Astrocyte (in vitro differentiated cells and primary cell): ENCODE measurements around the gene CHST11. TPM values are rescaled to one million over a fixed set of nuclear protein-coding genes. Genes with fewer than 3 reads are reported as not detected.

Source experiments
- DNase-seq: peaks from one replicate; pipeline ENCODE4 v3.0.0-alpha.2; 2010; ENCODE audit warnings: low read depth
- FAIRE-seq: peaks from 2 replicates; lab custom pipeline; 2011; peaks lifted over from hg19 to GRCh38; lab: Jason Lieb, UNC
- H2AFZ ChIP-seq: 2 replicates; pipeline ENCODE4 v1.6.0; 2012; ENCODE audit warnings: low read depth, low read length, inconsistent platforms
- H3K27ac ChIP-seq: 2 replicates; pipeline ENCODE4 v1.5.1; 2011; ENCODE audit warnings: low read depth, low read length, inconsistent platforms
- H3K27me3 ChIP-seq: 2 replicates; pipeline ENCODE4 v1.6.0; 2011; ENCODE audit warnings: low read length, inconsistent platforms; ENCODE audit not compliant: insufficient read depth
- H3K36me3 ChIP-seq: 2 replicates; pipeline ENCODE4 v1.5.1; 2011; ENCODE audit warnings: low read length, inconsistent platforms; ENCODE audit not compliant: insufficient read depth
- H3K4me1 ChIP-seq: 2 replicates; pipeline ENCODE4 v1.5.1; 2011; ENCODE audit warnings: low read length, inconsistent platforms; ENCODE audit not compliant: insufficient read depth
- H3K4me2 ChIP-seq: 2 replicates; pipeline ENCODE4 v1.6.0; 2012; ENCODE audit warnings: low read length, inconsistent platforms
- H3K4me3 ChIP-seq: 2 replicates; pipeline ENCODE4 v1.5.1; 2011; ENCODE audit warnings: low read depth, mild to moderate bottlenecking, low read length, inconsistent platforms; ENCODE audit not compliant: insufficient read depth
- H3K79me2 ChIP-seq: 2 replicates; pipeline ENCODE4 v1.6.0; 2012; ENCODE audit warnings: mild to moderate bottlenecking, low read length, inconsistent platforms; ENCODE audit not compliant: insufficient read depth
- H3K9ac ChIP-seq: 2 replicates; pipeline ENCODE4 v1.6.0; 2012; ENCODE audit warnings: mild to moderate bottlenecking, low read length, inconsistent platforms
- H3K9me3 ChIP-seq: 2 replicates; pipeline ENCODE4 v1.5.1; 2012; ENCODE audit warnings: low read depth, mild to moderate bottlenecking, low read length, inconsistent platforms; ENCODE audit not compliant: insufficient read depth
- H4K20me1 ChIP-seq: 2 replicates; pipeline ENCODE4 v1.6.0; 2012; ENCODE audit warnings: low read length, inconsistent platforms; ENCODE audit not compliant: insufficient read depth
- H3K27ac Mint-ChIP-seq: one replicate; pipeline ENCODE4 v1.8.0; 2021; ENCODE audit warnings: mild to moderate bottlenecking, mixed read lengths; ENCODE audit not compliant: unreplicated experiment
- H3K27me3 Mint-ChIP-seq: one replicate; pipeline ENCODE4 v1.8.0; 2021; ENCODE audit warnings: low read depth, mixed read lengths; ENCODE audit not compliant: unreplicated experiment
- H3K36me3 Mint-ChIP-seq: one replicate; pipeline ENCODE4 v1.8.0; 2021; ENCODE audit warnings: low read depth, mixed read lengths; ENCODE audit not compliant: unreplicated experiment
- H3K4me1 Mint-ChIP-seq: one replicate; pipeline ENCODE4 v1.8.0; 2021; ENCODE audit warnings: low read depth, mixed read lengths; ENCODE audit not compliant: unreplicated experiment
- H3K4me3 Mint-ChIP-seq: one replicate; pipeline ENCODE4 v1.8.0; 2021; ENCODE audit warnings: mild to moderate bottlenecking, moderate library complexity, mixed read lengths; ENCODE audit not compliant: unreplicated experiment
- H3K9me3 Mint-ChIP-seq: one replicate; pipeline ENCODE4 v1.8.0; 2021; ENCODE audit warnings: mild to moderate bottlenecking, mixed read lengths; ENCODE audit not compliant: unreplicated experiment
- EZH2 ChIP-seq: IDR thresholded peaks from 2 replicates; pipeline ENCODE4 v1.6.1; 2012; ENCODE audit warnings: mild to moderate bottlenecking, low read length, inconsistent platforms; ENCODE audit not compliant: insufficient read depth
- total RNA-seq: library from RNA; stranded (reverse); gene quantifications from 2 replicates; pipeline ENCODE4 v1.2.1, GENCODE V29; 2021
- TF ChIP-seq, protein P1 (sequence below): IDR thresholded peaks from 2 replicates; pipeline ENCODE4 v1.5.1; 2011; ENCODE audit warnings: low read depth, mild to moderate bottlenecking, inconsistent platforms, low read length, moderate library complexity; ENCODE audit not compliant: insufficient read depth

Gene CHST11
- total RNA-seq, 1 donor from 2014 or later = 30.2 TPM

GRCh38 chr12:104486943-104487819 is 30.4 kb downstream of the CHST11 start:
- Histone ChIP-seq H3K9ac (no peak overlapping the region), H4K20me1 (peaks cover 43% of the 10 kb centered on the region), H3K4me2 (no peak overlapping the region), H3K4me1 (no peaks in the 10 kb centered on the region), H3K9me3 (no peaks in the 10 kb centered on the region), H3K36me3 (no peaks in the 10 kb centered on the region), H3K79me2 (peaks cover 59% of the 10 kb centered on the region), H3K27ac (no peak overlapping the region), H3K27me3 (no peaks in the 10 kb centered on the region), H3K4me3 (no peak overlapping the region), H2AFZ (no peak overlapping the region)
- DNase-seq (no peak), FAIRE-seq (no peak)
- no peak overlapping the region for H3K27ac Mint-ChIP-seq
- no peak overlapping the region for H3K4me3 Mint-ChIP-seq
- H3K27me3 Mint-ChIP-seq = no peaks in the 10 kb centered on the region
- peaks cover 17% of the 10 kb centered on the region for H3K4me1 Mint-ChIP-seq
- H3K36me3 Mint-ChIP-seq = peaks cover 17% of the 10 kb centered on the region
- H3K9me3 Mint-ChIP-seq = peaks cover 2% of the 10 kb centered on the region
- TF ChIP-seq, protein P1, sequence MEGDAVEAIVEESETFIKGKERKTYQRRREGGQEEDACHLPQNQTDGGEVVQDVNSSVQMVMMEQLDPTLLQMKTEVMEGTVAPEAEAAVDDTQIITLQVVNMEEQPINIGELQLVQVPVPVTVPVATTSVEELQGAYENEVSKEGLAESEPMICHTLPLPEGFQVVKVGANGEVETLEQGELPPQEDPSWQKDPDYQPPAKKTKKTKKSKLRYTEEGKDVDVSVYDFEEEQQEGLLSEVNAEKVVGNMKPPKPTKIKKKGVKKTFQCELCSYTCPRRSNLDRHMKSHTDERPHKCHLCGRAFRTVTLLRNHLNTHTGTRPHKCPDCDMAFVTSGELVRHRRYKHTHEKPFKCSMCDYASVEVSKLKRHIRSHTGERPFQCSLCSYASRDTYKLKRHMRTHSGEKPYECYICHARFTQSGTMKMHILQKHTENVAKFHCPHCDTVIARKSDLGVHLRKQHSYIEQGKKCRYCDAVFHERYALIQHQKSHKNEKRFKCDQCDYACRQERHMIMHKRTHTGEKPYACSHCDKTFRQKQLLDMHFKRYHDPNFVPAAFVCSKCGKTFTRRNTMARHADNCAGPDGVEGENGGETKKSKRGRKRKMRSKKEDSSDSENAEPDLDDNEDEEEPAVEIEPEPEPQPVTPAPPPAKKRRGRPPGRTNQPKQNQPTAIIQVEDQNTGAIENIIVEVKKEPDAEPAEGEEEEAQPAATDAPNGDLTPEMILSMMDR = no peak
- no peak for TF ChIP-seq EZH2

DNA sequence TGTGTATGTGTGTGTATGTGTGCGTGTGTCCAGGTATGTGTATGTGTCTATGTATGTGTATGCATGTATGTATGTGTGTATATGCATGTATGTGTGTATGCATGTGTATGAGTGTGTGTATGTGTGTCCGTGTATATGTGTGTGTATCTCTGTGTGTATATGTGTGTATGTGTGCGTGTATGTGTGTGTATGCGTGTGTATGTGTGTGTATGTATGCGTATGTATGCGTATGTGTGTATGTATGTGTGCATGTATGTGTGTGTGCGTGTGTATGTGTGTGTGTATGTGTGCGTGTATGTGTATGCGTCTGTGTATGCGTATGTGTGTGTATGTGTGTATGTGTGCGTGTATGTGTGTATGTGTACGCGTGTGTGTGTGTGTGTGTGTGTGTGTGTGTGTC is 31.6 kb downstream of the CHST11 start:
- no peaks in the 10 kb centered on the region for H3K36me3 ChIP-seq
- H3K4me3 Mint-ChIP-seq = no peak overlapping the region
- peaks cover 17% of the 10 kb centered on the region for H3K4me1 Mint-ChIP-seq
- H2AFZ ChIP-seq = no peak overlapping the region
- no peak overlapping the region for H3K27ac Mint-ChIP-seq
- no peak for FAIRE-seq
- no peak overlapping the region for H3K4me2 ChIP-seq
- H3K4me3 ChIP-seq = no peak overlapping the region
- no peak overlapping the region for H3K27ac ChIP-seq
- H3K9me3 ChIP-seq = no peaks in the 10 kb centered on the region
- peaks cover 14% of the 10 kb centered on the region for H3K36me3 Mint-ChIP-seq
- no peaks in the 10 kb centered on the region for H3K27me3 Mint-ChIP-seq
- peaks cover 57% of the 10 kb centered on the region for H3K79me2 ChIP-seq
- no peak overlapping the region for H3K9ac ChIP-seq
- peaks cover 48% of the 10 kb centered on the region for H4K20me1 ChIP-seq
- TF ChIP-seq EZH2 = no peak
- TF ChIP-seq, protein P1 = no peak
- DNase-seq = no peak
- H3K27me3 ChIP-seq = no peaks in the 10 kb centered on the region
- H3K9me3 Mint-ChIP-seq = peaks cover 2% of the 10 kb centered on the region
- no peaks in the 10 kb centered on the region for H3K4me1 ChIP-seq

- Histone ChIP-seq H4K20me1 (peaks cover 50% of the 10 kb centered on the region), H3K27ac (no peak overlapping the region), H3K27me3 (no peaks in the 10 kb centered on the region), H3K9me3 (no peaks in the 10 kb centered on the region), H3K4me2 (no peak overlapping the region), H2AFZ (no peak overlapping the region), H3K4me1 (peaks cover 11% of the 10 kb centered on the region), H3K36me3 (no peaks in the 10 kb centered on the region), H3K4me3 (no peak overlapping the region), H3K9ac (no peak overlapping the region), H3K79me2 (peaks cover 56% of the 10 kb centered on the region)
- Mint-ChIP-seq H3K36me3 (peaks cover 11% of the 10 kb centered on the region), H3K27ac (no peak overlapping the region), H3K4me3 (no peak overlapping the region), H3K4me1 (peaks cover 21% of the 10 kb centered on the region), H3K27me3 (no peaks in the 10 kb centered on the region), H3K9me3 (peaks cover 2% of the 10 kb centered on the region)
- no peak for TF ChIP-seq EZH2
- TF ChIP-seq, protein P1 = no peak
- no peak for DNase-seq
- FAIRE-seq = no peak
These were observed 33.4 kb downstream of the CHST11 start for GRCh38 chr12:104490186-104490585.
